Measurements from ENCODE around the gene UVRAG.
A peak's percentile ranks its signal among the peaks of the same experiment; 100 is the strongest.

The UVRAG gene

DNA sequence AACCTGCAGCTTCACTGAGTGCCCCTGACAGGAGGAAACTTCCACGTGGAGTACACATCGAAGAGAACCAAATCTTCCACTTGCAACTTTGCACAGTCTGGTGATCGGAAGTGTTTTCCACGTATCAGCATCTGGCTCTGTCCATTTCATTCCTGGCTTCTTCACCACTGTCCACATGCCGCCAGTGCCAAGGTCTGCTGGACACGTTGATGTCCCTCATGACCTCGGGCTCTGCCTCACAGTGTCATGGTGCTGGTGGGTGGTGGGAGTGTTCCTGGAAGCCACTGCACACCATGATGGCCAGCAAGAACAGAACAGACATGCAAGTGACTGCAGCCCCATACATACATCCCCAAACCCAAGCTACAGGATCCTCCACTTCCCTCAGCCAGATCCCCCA is 342.9 kb downstream of the UVRAG start:
- DNase-seq, result no peak

DNA sequence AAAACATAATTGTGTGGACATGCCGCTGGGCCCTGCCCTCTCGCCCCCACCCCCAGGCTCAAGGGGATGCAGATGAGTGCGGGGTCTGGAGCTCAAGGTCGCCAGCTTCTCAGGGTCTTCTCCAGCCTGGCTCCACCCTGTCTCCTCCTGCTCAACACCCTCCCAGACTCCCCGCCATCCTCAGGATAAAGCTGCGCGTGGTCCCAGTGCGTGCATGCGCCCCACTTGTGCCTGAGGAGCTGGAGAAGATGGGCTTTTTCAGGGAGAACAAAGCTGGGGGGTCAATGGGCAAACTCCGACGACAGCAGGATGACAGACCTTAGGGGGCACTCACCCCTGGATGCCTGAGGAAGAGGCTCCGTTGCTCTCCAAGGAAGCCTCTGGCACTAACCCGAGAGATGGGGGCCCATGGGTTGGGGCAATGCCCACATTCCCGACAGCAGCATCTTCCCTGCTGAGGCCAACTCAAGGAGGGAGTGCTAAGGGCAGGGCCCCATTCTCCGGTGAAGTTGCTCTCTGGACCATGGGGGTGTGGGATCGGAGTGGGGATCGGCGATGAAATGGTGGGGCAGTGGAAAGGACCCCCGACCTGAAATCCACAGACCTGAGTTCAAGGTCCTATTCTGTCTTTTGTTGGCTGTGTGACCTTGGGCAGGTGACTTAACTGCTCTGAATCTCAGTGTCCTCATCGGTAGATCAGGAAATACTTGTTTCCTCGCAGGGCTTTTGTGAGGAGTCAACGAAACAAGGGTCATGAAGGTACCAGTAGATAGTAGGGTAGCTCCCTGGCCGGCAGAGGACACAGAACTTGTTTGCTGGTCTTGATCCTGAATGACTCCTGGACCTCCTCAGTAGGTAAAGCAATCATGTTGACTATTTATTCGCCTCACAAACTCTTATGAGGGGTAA is 343.6 kb downstream of the UVRAG start:
- no peak for DNase-seq

DNA sequence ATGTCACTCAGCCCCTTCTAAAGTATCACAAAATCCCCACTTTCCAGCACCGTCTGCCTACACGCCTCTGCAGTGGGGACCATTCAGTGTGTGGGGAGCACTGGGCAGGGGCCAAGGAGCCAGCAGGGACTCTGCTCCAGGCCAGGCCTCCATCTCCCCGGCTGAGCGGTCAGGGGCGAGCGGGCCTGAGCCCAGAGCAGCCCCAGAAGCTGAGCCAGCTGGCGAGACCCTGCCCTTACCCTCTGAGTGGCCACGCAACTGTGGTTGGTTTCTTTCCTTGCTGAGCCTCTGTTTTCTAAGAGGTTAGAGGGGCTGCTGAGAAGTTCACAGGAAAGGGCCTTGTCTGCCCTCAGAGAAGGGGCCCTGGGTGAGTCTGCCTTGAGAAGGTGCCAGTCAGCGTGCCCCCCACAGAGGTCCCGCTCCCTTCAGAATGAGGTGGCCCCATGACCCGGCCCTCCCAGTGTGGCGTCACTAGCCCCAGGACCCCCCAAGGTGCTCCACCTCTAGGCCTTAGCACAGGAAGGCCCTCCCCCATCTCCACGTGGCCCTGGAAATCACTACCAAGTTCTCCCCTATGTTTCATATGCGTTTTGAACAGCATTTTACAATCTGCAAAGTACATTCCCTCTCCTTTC is 344.4 kb downstream of the UVRAG start:
- DNase-seq, result no peak

DNA sequence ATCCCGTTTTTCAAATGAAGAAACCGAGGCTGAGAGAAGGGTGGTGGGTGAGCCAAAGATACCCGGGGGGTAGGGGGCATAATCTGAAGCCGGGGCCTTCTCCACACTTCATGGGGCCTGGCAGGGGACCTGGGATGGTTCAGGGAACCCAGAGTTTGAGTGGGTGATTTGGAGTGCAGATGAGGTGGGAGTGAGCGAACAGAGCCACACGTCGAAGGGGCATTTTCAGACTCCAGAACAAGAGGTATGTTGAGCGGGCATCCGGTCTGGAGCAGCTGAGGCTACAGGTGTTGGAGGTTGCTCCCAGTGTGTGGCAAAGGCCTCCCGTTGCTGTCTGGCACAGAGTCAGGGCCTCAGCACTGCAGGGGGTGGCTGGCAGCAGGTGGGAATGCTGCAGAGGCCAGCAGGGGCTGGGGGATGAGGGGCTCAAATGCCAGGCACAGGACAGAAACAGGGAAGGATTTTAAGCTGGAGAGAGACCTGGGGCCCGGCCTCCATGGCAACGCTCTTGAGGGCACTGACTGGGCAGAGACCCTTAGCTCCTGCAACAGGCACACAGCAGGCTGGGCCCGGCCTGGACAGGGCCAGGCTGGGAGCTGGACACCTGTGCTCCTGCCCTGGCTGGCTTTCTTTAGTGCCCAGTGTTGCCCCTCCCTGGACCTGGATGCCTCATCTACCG is 345.1 kb downstream of the UVRAG start:
- peak; percentile 50 for DNase-seq

GRCh38 chr11:76160856-76161255 is 345.8 kb downstream of the UVRAG start:
- DNase-seq, result no peak

- no peak for DNase-seq
Observed at GRCh38 chr11:76161261-76161961, 346.4 kb downstream of the UVRAG start.

GRCh38 chr11:76162336-76163288 is 347.6 kb downstream of the UVRAG start:
- no peak for DNase-seq

- no peak for DNase-seq
Observed at GRCh38 chr11:76163289-76163880, 348.4 kb downstream of the UVRAG start.

DNA sequence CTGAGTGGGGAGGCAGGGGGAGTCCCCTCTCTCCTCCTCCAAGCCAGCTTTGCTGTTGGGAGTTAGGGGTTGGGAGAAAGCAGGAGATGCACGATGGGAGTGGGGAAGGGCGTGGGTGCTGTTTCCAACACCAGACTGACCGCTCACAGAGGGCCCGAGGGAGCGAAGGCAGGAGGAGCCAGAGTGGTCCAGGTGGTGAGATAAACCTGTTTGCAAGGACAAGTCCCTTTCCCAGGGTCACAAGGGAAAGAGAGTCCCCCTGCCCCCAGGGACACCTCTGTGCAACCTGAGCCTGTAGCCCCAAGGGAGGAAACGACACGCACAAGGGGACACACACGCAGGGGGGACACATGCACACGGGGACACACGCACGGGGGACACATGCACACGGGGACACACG is 349.1 kb downstream of the UVRAG start:
- DNase-seq, result no peak

GRCh38 chr11:76164861-76165751 is 350.1 kb downstream of the UVRAG start:
- DNase-seq, result no peak

DNA sequence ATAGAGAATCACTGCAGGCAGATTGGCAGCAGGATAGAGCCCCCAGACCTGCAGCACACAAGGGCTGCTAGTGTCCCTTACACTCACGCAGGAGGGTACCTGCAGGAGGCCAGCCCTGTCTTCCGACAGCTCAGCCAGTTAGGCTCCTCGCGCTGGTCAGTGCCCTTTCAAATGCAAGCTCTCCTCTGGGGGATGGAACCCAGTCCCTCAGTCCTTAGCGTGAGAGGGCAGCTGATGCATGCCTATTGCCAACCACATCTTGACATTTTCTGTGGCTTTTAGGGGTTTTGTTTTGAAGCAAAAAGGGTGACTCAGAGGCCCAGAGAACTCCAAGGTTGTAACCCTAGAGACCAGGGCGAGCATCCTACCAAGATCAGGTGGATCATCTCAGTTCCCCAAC is 351.3 kb downstream of the UVRAG start:
- DNase-seq, result no peak

GRCh38 chr11:76167590-76167989 is 352.6 kb downstream of the UVRAG start:
- DNase-seq, result no peak

GRCh38 chr11:76169473-76169896 is 354.5 kb downstream of the UVRAG start:
- no peak for DNase-seq

DNA sequence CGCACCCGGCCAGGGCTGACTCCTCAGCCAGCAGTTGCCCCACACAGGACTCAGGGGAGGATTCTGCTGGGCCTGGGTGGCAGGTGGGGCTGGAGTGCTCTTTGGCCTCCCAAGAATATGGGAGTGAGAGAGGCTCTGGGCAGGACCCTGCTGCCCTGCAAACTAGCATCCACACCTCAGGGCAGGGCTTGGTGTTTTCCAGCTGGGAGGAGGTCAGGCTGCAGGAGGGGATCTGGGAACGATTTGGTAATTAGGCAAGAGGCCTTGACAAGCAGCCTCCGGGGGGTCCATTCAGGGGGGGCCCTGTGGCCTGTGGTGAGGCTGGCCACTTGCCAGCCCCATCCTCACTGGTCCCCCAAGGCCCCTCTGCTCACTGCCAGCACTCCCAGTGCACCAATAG is 355.5 kb downstream of the UVRAG start:
- no peak for DNase-seq

- no peak for DNase-seq
Observed at GRCh38 chr11:76172583-76172982, 357.6 kb downstream of the UVRAG start.

- no peak for DNase-seq
Observed at GRCh38 chr11:76173663-76174062, 358.7 kb downstream of the UVRAG start.

DNA sequence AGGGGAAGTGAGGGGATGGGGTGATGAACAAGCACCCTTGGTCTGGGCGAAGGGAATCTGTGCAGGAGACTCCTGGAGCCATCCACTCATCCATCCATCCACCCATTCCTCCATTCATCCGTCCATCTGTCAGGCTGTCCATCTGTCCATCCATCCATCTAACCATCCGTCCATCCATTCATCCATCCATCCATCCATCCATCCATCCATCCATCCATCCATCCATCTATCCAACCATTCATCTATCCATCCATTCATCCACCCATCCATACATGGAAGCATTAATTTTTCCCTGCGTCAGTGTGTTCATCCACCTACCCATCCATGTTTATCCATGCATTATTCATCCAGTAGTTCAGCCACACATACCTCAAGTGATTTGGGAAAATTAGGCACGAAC is 359.3 kb downstream of the UVRAG start:
- no peak for DNase-seq

GRCh38 chr11:76175783-76176182 is 360.8 kb downstream of the UVRAG start:
- no peak for DNase-seq

DNA sequence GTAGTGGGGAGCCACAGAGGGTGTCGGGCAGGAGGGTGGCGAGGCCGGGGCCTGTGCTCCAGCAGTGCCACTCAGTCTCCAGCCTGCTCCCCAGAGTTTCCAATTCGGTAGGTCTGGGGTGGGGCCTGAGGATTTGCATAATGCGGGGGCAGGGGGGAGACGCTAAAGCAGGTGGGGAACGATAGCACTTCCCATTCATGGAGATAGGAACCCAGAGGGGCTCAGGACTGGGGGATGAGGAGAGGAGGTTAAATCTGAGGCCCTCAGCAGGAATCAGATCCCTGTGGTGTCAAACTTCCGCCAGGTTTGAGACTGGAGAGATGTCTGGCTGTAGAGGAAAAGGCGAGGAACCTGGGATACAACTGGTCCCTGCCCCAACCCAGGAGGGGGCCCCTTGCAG is 361.5 kb downstream of the UVRAG start:
- no peak for DNase-seq

DNA sequence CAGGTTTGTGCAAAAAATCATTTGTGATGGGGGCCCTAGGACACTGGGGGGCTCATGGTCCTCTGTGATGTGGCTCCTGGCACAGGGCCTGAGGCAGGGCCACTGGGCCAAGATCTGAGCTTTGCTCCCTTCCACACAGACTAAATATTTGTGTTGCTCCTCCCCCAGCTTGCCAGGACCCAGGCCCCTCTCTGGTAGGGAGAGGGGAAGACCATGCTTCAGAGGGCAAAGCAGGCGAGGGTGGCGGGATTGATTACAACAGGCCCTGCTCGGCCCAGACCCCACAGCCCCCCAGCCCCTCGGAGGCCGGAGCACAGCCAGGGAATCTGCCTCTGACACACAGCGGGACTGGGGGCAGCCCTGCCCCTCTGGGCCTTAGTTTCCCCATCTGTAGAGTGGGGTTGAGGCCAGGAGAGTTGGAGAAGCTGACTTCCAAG is 362.3 kb downstream of the UVRAG start:
- DNase-seq, result no peak
